ENCODE measurements around the gene PTGES2. TPM values are rescaled to one million over a fixed set of nuclear protein-coding genes. Genes with fewer than 3 reads are reported as not detected.
A peak's percentile ranks its signal among the peaks of the same experiment; 100 is the strongest.

Gene PTGES2
- total RNA-seq, 2 donors from 2014 or later = 73.5 to 84.5 TPM

DNA sequence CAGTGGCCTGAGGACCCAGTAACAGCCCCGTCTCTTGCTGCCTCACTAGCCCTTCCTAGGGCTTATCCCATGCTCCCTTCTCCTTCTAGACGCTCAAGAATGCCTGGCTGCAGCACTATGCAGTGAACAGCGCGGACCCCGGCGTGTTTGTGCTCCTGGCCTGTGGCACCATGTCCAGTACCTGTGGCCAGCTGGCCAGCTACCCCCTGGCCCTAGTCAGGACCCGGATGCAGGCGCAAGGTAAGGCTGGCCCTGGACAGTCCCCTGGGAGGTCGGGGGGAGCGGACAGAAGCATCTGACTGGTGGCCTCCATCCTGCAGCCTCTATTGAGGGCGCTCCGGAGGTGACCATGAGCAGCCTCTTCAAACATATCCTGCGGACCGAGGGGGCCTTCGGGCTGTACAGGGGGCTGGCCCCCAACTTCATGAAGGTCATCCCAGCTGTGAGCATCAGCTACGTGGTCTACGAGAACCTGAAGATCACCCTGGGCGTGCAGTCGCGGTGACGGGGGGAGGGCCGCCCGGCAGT lies 20.5 kb downstream of the PTGES2 start:
- H3K4me3 ChIP-seq (ENCODE audit: low read length) = no peak overlapping the region
- H3K9me3 ChIP-seq (ENCODE audit: control insufficient read depth, low read length) = no peaks in the 10 kb centered on the region
- H3K27me3 ChIP-seq (ENCODE audit: control insufficient read depth, insufficient read depth, low read length, poor library complexity, severe bottlenecking) = no peaks in the 10 kb centered on the region
- H3K9ac ChIP-seq (ENCODE audit: extremely low read depth, low read length, poor library complexity, severe bottlenecking) = no peak overlapping the region
- Mint-ChIP-seq H3K27me3 (ENCODE audit: insufficient read depth) (no peaks in the 10 kb centered on the region), H3K4me3 (no peak overlapping the region), H3K4me1 (peaks cover 9% of the 10 kb centered on the region), H3K9me3 (no peaks in the 10 kb centered on the region), H3K27ac (no peak overlapping the region), H3K36me3 (ENCODE audit: low read depth) (peaks cover 45% of the 10 kb centered on the region)
- H3K4me1 ChIP-seq (ENCODE audit: control insufficient read depth, insufficient read depth, low read length) = no peaks in the 10 kb centered on the region
- no peak for DNase-seq
- no peak overlapping the region for H3K27ac ChIP-seq (ENCODE audit: low read depth, low read length)
- 95% methylated on average over 20 to 23 of the region's 23 CpGs for WGBS, 2 experiments (ENCODE audit: insufficient coverage in 1 of 2, insufficient read length in 1 of 2)
- TF ChIP-seq, protein P1, sequence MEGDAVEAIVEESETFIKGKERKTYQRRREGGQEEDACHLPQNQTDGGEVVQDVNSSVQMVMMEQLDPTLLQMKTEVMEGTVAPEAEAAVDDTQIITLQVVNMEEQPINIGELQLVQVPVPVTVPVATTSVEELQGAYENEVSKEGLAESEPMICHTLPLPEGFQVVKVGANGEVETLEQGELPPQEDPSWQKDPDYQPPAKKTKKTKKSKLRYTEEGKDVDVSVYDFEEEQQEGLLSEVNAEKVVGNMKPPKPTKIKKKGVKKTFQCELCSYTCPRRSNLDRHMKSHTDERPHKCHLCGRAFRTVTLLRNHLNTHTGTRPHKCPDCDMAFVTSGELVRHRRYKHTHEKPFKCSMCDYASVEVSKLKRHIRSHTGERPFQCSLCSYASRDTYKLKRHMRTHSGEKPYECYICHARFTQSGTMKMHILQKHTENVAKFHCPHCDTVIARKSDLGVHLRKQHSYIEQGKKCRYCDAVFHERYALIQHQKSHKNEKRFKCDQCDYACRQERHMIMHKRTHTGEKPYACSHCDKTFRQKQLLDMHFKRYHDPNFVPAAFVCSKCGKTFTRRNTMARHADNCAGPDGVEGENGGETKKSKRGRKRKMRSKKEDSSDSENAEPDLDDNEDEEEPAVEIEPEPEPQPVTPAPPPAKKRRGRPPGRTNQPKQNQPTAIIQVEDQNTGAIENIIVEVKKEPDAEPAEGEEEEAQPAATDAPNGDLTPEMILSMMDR (conservative IDR thresholded peaks at IDR 0.05) = no peak
- H3K36me3 ChIP-seq (ENCODE audit: control insufficient read depth, insufficient read depth, low read length) = peaks cover 51% of the 10 kb centered on the region

DNA sequence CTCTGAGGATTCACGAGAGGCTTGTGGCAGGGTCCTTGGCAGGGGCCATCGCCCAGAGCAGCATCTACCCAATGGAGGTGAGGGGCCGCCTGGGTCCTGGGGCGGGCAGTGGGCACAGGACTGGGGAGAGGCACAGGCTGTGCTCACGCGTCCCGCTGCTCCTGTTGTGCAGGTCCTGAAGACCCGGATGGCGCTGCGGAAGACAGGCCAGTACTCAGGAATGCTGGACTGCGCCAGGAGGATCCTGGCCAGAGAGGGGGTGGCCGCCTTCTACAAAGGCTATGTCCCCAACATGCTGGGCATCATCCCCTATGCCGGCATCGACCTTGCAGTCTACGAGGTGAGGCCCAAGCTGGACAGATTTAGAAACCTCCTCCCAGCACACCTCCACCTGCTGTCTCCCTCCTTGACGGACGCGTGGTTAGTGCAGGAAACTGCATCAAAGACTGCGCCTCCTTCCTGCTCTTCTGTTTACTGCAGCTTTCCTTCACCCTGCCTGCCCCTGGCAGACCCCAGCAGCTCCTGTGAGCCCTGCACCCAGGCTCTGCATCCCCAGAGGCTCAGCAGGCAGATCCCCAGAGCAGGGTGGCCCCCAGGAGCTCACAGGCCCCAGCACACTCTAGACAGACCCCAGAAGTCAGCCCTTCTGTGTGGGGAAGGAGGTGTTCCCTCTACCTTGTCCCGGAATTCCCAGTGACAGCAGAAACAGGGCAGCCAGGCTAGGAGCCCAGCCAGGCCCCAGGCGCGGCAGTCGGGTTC lies 21.2 kb downstream of the PTGES2 start:
- DNase-seq = peak; percentile 65
- H3K4me1 Mint-ChIP-seq = peaks cover 9% of the 10 kb centered on the region
- peaks cover 56% of the 10 kb centered on the region for H3K36me3 ChIP-seq (ENCODE audit: control insufficient read depth, insufficient read depth, low read length)
- H3K4me1 ChIP-seq (ENCODE audit: control insufficient read depth, insufficient read depth, low read length) = no peaks in the 10 kb centered on the region
- peak overlapping the region; percentile 70 for H3K27ac Mint-ChIP-seq
- no peak overlapping the region for H3K27ac ChIP-seq (ENCODE audit: low read depth, low read length)
- no peaks in the 10 kb centered on the region for H3K9me3 ChIP-seq (ENCODE audit: control insufficient read depth, low read length)
- peaks cover 46% of the 10 kb centered on the region for H3K36me3 Mint-ChIP-seq (ENCODE audit: low read depth)
- H3K4me3 Mint-ChIP-seq = no peak overlapping the region
- no peak overlapping the region for H3K4me3 ChIP-seq (ENCODE audit: low read length)
- H3K27me3 Mint-ChIP-seq (ENCODE audit: insufficient read depth) = no peaks in the 10 kb centered on the region
- no peak overlapping the region for H3K9ac ChIP-seq (ENCODE audit: extremely low read depth, low read length, poor library complexity, severe bottlenecking)
- no peaks in the 10 kb centered on the region for H3K27me3 ChIP-seq (ENCODE audit: control insufficient read depth, insufficient read depth, low read length, poor library complexity, severe bottlenecking)
- H3K9me3 Mint-ChIP-seq = no peaks in the 10 kb centered on the region
- WGBS, 2 experiments (ENCODE audit: insufficient coverage in 1 of 2, insufficient read length in 1 of 2) = 95 to 98% methylated on average over 17 to 23 of the region's 23 CpGs
- TF ChIP-seq, protein P1 (conservative IDR thresholded peaks at IDR 0.05) = peak; percentile 33

DNA sequence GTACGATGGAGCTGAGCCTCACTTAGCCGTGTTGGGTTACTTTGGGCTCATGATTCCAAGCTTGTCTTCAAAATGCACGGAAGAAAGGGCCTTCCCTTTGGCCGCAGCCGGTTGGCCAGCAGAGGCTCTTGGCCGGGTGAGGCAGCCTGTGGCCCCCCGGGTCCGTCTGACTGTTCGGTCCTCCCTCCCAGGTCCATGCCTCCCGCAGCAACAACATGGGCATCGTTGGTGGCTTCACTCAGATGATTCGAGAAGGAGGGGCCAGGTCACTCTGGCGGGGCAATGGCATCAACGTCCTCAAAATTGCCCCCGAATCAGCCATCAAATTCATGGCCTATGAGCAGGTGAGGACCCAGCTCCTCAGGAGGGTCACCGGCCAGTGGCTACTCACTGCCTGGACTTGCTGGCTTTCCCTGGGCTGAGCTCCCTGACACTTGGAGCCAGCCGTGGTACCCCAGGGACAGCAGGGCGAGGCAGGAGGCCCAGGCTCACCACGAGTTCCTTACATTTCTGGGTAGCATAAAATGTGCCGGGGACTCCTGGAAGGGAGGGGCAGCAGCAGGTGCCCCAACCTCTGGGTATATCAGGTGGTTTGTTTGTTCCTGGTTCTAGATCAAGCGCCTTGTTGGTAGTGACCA lies 21.9 kb downstream of the PTGES2 start:
- Histone ChIP-seq H3K36me3 (ENCODE audit: control insufficient read depth, insufficient read depth, low read length) (peaks cover 59% of the 10 kb centered on the region), H3K27me3 (ENCODE audit: control insufficient read depth, insufficient read depth, low read length, poor library complexity, severe bottlenecking) (no peaks in the 10 kb centered on the region), H3K4me3 (ENCODE audit: low read length) (no peak overlapping the region), H3K4me1 (ENCODE audit: control insufficient read depth, insufficient read depth, low read length) (peaks cover 1% of the 10 kb centered on the region), H3K9ac (ENCODE audit: extremely low read depth, low read length, poor library complexity, severe bottlenecking) (no peak overlapping the region), H3K9me3 (ENCODE audit: control insufficient read depth, low read length) (no peaks in the 10 kb centered on the region), H3K27ac (ENCODE audit: low read depth, low read length) (no peak overlapping the region)
- Mint-ChIP-seq H3K4me3 (no peak overlapping the region), H3K9me3 (no peaks in the 10 kb centered on the region), H3K4me1 (peaks cover 8% of the 10 kb centered on the region), H3K36me3 (ENCODE audit: low read depth) (peaks cover 50% of the 10 kb centered on the region), H3K27me3 (ENCODE audit: insufficient read depth) (no peaks in the 10 kb centered on the region), H3K27ac (no peak overlapping the region)
- TF ChIP-seq, protein P1 (conservative IDR thresholded peaks at IDR 0.05) = no peak
- no peak for DNase-seq
- 90 to 96% methylated on average over 16 to 21 of the region's 21 CpGs for WGBS, 2 experiments (ENCODE audit: insufficient coverage in 1 of 2, insufficient read length in 1 of 2)

Measured in endodermal cell (in vitro differentiated cells).